Epithelial cell of proximal tubule (primary cell): Measurements from ENCODE around the gene UBE2H. TPM values are rescaled to one million over a fixed set of nuclear protein-coding genes. Genes with fewer than 3 reads are reported as not detected.

Source experiments
- DNase-seq: peaks from one replicate; pipeline ENCODE4 v3.0.0-alpha.2; 2011; ENCODE audit warnings: low read depth
- H3K4me3 ChIP-seq: 2 replicates; pipeline ENCODE4 v1.5.1; 2011; ENCODE audit warnings: low read depth, mild to moderate bottlenecking, low read length
- total RNA-seq: library from RNA; depleted of rRNA; stranded (reverse); fragments of >200 nt; gene quantifications from 2 replicates; pipeline ENCODE4 v1.2.3, GENCODE V29; 2015
- TF ChIP-seq, protein P1 (sequence below): conservative IDR thresholded peaks from 2 replicates; pipeline ENCODE4 v1.5.1; 2012; ENCODE audit warnings: low read depth, mild to moderate bottlenecking, low read length

Gene UBE2H
- total RNA-seq, 1 donor from 2014 or later = 88.1 TPM

DNA sequence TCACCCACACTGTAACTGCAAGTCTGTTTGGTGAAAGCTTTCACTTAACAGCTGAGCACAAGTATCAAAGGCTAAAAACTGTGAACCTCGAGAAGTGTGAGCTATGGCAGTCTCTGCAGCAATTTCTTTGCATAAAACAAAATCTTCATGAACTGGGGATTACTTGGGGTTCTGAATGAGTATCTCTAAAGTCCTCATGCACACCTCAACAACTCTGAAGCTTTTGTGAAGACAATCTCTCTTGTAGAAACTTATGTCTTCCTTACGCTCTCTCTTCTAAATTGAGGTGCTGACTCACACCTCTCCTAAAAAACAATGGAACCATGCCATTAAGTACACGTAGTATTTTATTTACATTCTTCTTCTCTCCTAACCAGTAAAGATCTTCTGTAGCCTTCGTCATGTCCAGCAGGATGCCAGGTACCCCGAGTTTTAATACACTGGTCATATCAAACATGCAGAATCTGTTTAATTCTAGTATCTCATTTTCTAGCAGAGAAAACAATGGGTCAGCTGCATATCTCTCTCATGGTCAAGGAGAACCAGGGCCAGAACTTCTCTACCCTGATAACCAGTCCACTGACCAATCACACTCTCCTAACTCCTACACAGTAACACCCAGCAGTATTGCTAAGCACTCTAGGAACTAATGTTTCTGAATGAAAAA lies 76.9 kb downstream of the UBE2H start:
- TF ChIP-seq, protein P1, sequence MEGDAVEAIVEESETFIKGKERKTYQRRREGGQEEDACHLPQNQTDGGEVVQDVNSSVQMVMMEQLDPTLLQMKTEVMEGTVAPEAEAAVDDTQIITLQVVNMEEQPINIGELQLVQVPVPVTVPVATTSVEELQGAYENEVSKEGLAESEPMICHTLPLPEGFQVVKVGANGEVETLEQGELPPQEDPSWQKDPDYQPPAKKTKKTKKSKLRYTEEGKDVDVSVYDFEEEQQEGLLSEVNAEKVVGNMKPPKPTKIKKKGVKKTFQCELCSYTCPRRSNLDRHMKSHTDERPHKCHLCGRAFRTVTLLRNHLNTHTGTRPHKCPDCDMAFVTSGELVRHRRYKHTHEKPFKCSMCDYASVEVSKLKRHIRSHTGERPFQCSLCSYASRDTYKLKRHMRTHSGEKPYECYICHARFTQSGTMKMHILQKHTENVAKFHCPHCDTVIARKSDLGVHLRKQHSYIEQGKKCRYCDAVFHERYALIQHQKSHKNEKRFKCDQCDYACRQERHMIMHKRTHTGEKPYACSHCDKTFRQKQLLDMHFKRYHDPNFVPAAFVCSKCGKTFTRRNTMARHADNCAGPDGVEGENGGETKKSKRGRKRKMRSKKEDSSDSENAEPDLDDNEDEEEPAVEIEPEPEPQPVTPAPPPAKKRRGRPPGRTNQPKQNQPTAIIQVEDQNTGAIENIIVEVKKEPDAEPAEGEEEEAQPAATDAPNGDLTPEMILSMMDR = no peak
- no peak for DNase-seq
- H3K4me3 ChIP-seq = no peak overlapping the region

DNA sequence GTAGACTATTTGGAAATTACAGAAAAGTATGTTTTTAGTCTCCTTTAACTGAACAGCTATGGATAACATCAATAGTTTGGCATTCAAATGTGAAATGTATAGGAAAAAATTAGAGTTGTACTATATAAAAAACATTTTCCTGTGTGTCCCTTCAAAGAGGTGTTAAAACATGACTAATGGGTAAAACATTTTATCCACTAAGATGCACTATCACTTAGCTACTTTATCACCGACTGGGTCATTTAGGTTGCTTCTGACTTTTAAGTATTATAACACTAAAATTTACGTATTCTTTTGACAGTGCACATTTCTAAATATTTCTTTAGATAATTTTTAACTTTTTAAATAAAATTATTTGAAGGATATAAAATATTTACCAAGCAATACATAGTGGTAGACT lies 77.6 kb downstream of the UBE2H start:
- no peak for DNase-seq
- TF ChIP-seq, protein P1 = no peak
- H3K4me3 ChIP-seq = no peak overlapping the region

DNA sequence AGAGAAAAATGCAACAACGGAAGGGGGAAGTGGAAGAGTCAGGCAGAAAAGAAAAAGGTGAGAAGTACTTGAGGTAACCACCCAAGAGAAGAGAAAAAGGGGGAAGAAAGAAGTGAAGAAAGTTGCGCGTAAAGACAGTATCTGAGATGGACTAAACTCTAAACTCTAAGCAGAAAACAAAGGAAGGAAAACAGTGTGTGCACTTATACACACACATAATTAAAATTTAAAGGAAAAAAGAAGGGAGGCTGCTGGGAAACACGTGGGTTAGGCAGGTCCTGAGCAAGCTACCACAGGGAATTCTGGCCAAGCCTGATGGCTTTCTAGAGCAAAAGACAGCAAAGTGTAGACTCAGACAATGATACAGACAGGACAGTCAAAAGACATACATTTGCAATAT lies 78.0 kb downstream of the UBE2H start:
- no peak overlapping the region for H3K4me3 ChIP-seq
- TF ChIP-seq, protein P1 = no peak
- DNase-seq = no peak

DNA sequence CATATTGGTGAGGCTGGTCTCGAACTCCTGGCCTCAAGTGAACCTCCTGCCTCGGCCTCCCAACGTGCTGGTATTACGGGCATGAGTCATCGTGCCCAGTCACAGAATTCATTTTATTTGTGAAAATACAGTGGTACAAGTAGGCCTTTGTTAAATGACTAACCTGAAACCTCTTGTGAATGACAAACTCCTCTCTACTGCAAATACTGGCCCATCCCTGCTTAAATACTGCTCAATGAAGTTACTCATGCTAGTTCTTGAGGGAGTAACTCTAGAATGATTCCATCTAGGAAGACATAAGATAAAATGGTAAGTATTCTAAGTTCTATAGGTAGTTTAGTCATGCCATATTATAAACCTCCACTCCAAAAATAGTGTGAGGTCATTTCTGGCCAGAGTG lies 80.7 kb downstream of the UBE2H start:
- TF ChIP-seq, protein P1 = no peak
- DNase-seq = no peak
- H3K4me3 ChIP-seq = no peak overlapping the region

DNA sequence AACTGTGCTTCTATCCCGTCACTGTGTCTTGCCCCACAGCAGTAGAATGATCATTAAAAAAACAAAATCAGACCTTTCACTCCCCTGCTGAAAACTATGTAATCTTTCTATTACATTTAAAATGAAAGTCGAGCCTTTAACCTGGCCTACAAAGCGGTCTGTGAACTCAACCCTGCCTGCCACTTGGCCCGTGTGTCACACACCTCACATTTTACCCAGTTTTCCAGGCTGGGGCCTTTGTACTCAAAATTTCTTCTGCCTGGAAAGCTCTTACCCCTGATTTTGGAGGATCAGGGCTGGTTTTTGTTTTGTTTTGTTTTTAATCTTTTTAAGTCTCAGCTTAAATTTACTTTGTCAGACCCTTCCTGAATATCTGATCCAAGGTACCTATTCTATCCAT lies 82.1 kb downstream of the UBE2H start:
- no peak for DNase-seq
- H3K4me3 ChIP-seq = no peak overlapping the region
- TF ChIP-seq, protein P1 = no peak

DNA sequence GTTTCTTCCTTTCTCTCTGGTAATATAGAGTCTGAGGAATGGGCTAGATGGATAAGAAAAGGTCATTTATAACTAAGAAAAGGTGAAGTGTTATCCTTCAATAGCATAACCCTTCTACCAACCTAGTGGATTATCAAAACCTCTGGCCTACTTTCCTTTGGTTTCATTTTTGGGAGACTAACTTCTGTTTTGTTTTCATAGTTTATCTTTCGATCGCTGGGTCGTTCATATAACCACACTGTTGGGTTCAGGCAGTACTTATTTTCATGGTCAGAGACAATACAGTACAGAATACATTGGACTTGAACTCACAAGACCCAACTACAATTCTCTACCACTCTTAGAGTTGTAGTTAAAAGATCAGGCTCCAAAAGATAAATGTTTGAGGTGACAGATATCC lies 86.5 kb downstream of the UBE2H start:
- no peak for DNase-seq
- H3K4me3 ChIP-seq = no peak overlapping the region
- TF ChIP-seq, protein P1 = no peak

DNA sequence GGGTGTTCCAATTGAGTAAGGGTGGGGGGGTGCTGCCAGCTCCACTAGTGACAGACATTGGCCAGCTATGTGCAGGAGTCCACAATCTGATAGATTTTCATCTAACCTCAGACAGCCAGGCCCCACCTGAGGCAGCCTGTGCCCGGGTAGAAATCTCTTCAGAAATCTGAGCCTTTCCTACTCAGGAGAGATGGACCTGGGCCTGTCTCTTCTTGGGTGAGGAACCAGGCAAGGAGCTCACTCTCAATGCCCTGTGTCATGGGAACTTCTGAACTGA lies 86.9 kb downstream of the UBE2H start:
- TF ChIP-seq, protein P1 = no peak
- DNase-seq = no peak
- no peak overlapping the region for H3K4me3 ChIP-seq
